H1 (cell line): Measurements from ENCODE around the gene OR9A2. TPM values are rescaled to one million over a fixed set of nuclear protein-coding genes. Genes with fewer than 3 reads are reported as not detected.

Source experiments
- CTCF ChIA-PET: fragments of 300-600 bp; sonication (Branson Sonifier 250); formaldehyde crosslinking; loops from one replicate; lab custom pipeline; 2021; ENCODE audit not compliant: partially characterized antibody; lab: Charles Lee
- POLR2A ChIA-PET: fragments of 300-600 bp; sonication (Branson Sonifier 250); formaldehyde crosslinking; loops from one replicate; lab custom pipeline; 2021; ENCODE audit warnings: inconsistent platforms; ENCODE audit not compliant: partially characterized antibody; lab: Charles Lee
- DNase-seq, 2 experiments: peaks; one replicate each; pipeline versions ENCODE4 v3.0.0 to v3.0.0-alpha.2; 2010 to 2022; ENCODE audit warnings: low spot score in 2 of 2, low read depth in 1 of 2, mixed read lengths in 1 of 2
- FAIRE-seq: peaks from 2 replicates; lab custom pipeline; 2011; peaks lifted over from hg19 to GRCh38; lab: Jason Lieb, UNC
- H2AFZ ChIP-seq: 2 replicates; pipeline ENCODE4 v1.8.1; 2012; ENCODE audit warnings: low read length, inconsistent platforms
- H2AK5ac ChIP-seq: 2 replicates; pipeline ENCODE4 v1.6.1; 2013; ENCODE audit warnings: low read depth, low read length
- H2BK120ac ChIP-seq: replicated peaks from 2 replicates; pipeline ENCODE3; 2013; ENCODE audit warnings: low read depth, low read length, inconsistent platforms
- H2BK12ac ChIP-seq: 2 replicates; pipeline ENCODE4 v1.6.1; 2013; ENCODE audit warnings: low read depth, low read length
- H2BK15ac ChIP-seq: 2 replicates; pipeline ENCODE4 v1.6.1; 2013; ENCODE audit warnings: low read length
- H2BK20ac ChIP-seq: 2 replicates; pipeline ENCODE4 v1.6.1; 2013; ENCODE audit warnings: low read length
- H2BK5ac ChIP-seq: 2 replicates; pipeline ENCODE4 v1.6.1; 2013; ENCODE audit warnings: low read depth, low read length
- H3K14ac ChIP-seq: 2 replicates; pipeline ENCODE4 v1.6.1; 2013; ENCODE audit warnings: inconsistent platforms; ENCODE audit not compliant: insufficient read length
- H3K18ac ChIP-seq: 2 replicates; pipeline ENCODE4 v1.6.1; 2013; ENCODE audit warnings: low read length; ENCODE audit errors: extremely low read depth
- H3K23ac ChIP-seq: 2 replicates; pipeline ENCODE4 v1.6.1; 2013; ENCODE audit warnings: inconsistent platforms; ENCODE audit not compliant: insufficient read length
- H3K23me2 ChIP-seq: 2 replicates; pipeline ENCODE4 v1.6.1; 2013; ENCODE audit warnings: low read depth, low read length
- H3K27ac ChIP-seq: 2 replicates; pipeline ENCODE4 v1.6.1; 2011; ENCODE audit warnings: low read depth, low read length, inconsistent platforms
- H3K27me3 ChIP-seq, 4 experiments: replicated peaks in 1 of 4; 1 replicate in 1 of 4; 2 replicates in 3 of 4; pipeline versions ENCODE4 v1.6.1 to v1.8.1; 2011 to 2013; ENCODE audit warnings: low read length in 3 of 4, mild to moderate bottlenecking in 3 of 4, inconsistent platforms in 2 of 4, mixed read lengths in 2 of 4, moderate library complexity in 1 of 4; ENCODE audit not compliant: control insufficient read depth in 3 of 4, insufficient read depth in 3 of 4; ENCODE audit errors: extremely low read depth in 1 of 4
- H3K36me3 ChIP-seq, 4 experiments: 2 replicates each; pipeline versions ENCODE4 v1.6.1 to v1.8.1; 2011 to 2013; ENCODE audit warnings: mild to moderate bottlenecking in 4 of 4, low read length in 3 of 4, moderate library complexity in 2 of 4, control low read depth in 1 of 4, inconsistent platforms in 1 of 4; ENCODE audit not compliant: insufficient read depth in 4 of 4, control insufficient read depth in 2 of 4
- H3K4ac ChIP-seq: replicated peaks from 2 replicates; pipeline ENCODE3; 2013; ENCODE audit warnings: low read length, low read depth, mixed read lengths, inconsistent platforms; ENCODE audit not compliant: insufficient read length
- H3K4me1 ChIP-seq, 4 experiments: replicated peaks in 1 of 4; 1 replicate in 1 of 4; 2 replicates in 3 of 4; pipeline versions ENCODE4 v1.6.1 to v1.8.1; 2011 to 2013; ENCODE audit warnings: low read length in 3 of 4, inconsistent platforms in 2 of 4, mixed read lengths in 1 of 4; ENCODE audit not compliant: insufficient read depth in 4 of 4, control insufficient read depth in 3 of 4
- H3K4me2 ChIP-seq, 2 experiments: 2 replicates each; pipeline versions ENCODE4 v1.6.1 to v1.8.1; 2011 to 2013; ENCODE audit warnings: low read depth in 2 of 2, low read length in 2 of 2, control low read depth in 1 of 2, inconsistent platforms in 1 of 2, mild to moderate bottlenecking in 1 of 2; ENCODE audit not compliant: insufficient read depth in 1 of 2
- H3K4me3 ChIP-seq, 4 experiments: fragments of 200-600, 300-600 bp in 1 of 4; sonication (generic), shearing (Covaris generic), sonication (Bioruptor Twin) in 1 of 4; 2 replicates each; pipeline versions ENCODE4 v1.5.1 to v1.8.1; 2011 to 2016; ENCODE audit warnings: low read length in 4 of 4, low read depth in 3 of 4, control low read depth in 2 of 4, inconsistent platforms in 2 of 4, mild to moderate bottlenecking in 2 of 4, mixed read lengths in 1 of 4, moderate library complexity in 1 of 4; ENCODE audit not compliant: insufficient read depth in 2 of 4; ENCODE audit errors: extremely low read depth in 1 of 4
- H3K56ac ChIP-seq: replicated peaks from 2 replicates; pipeline ENCODE3; 2013; ENCODE audit warnings: low read depth, mild to moderate bottlenecking, mixed read lengths, low read length, inconsistent platforms; ENCODE audit not compliant: insufficient read length
- H3K79me1 ChIP-seq: 2 replicates; pipeline ENCODE4 v1.6.1; 2013; ENCODE audit warnings: low read depth, low read length, control low read depth
- H3K79me2 ChIP-seq, 2 experiments: 2 replicates each; pipeline versions ENCODE4 v1.6.1 to v1.8.1; 2012 to 2013; ENCODE audit warnings: low read length in 2 of 2, mild to moderate bottlenecking in 2 of 2, inconsistent platforms in 1 of 2; ENCODE audit not compliant: insufficient read depth in 2 of 2, control insufficient read depth in 1 of 2
- H3K9ac ChIP-seq, 4 experiments: replicated peaks in 1 of 4; 1 replicate in 1 of 4; 2 replicates in 3 of 4; pipeline versions ENCODE4 v1.6.1 to v1.8.1; 2011 to 2013; ENCODE audit warnings: low read depth in 3 of 4, low read length in 3 of 4, control low read depth in 2 of 4, mild to moderate bottlenecking in 2 of 4, moderate library complexity in 2 of 4, inconsistent platforms in 1 of 4; ENCODE audit errors: extremely low read depth in 1 of 4
- H3K9me3 ChIP-seq, 2 experiments: 2 replicates each; pipeline versions ENCODE4 v1.6.1 to v1.8.1; 2012 to 2013; ENCODE audit warnings: mild to moderate bottlenecking in 2 of 2, moderate library complexity in 2 of 2, control low read depth in 1 of 2, inconsistent platforms in 1 of 2, low read depth in 1 of 2, low read length in 1 of 2, mixed read lengths in 1 of 2; ENCODE audit not compliant: insufficient read depth in 2 of 2
- H4K20me1 ChIP-seq, 2 experiments: replicated peaks in 1 of 2; 2 replicates each; pipeline versions ENCODE3 to v1.8.1; 2011 to 2013; ENCODE audit warnings: inconsistent platforms in 2 of 2, low read length in 2 of 2, mild to moderate bottlenecking in 1 of 2; ENCODE audit not compliant: insufficient read depth in 2 of 2, control insufficient read depth in 1 of 2
- H4K5ac ChIP-seq: 2 replicates; pipeline ENCODE4 v1.6.1; 2013; ENCODE audit warnings: low read length, low read depth, mixed read lengths, inconsistent platforms; ENCODE audit not compliant: insufficient read length
- H4K8ac ChIP-seq: 2 replicates; pipeline ENCODE4 v1.8.0; 2013; ENCODE audit warnings: mild to moderate bottlenecking, moderate library complexity, low read length, inconsistent platforms; ENCODE audit not compliant: insufficient read depth; ENCODE audit errors: extremely low read depth
- H4K91ac ChIP-seq: replicated peaks from 2 replicates; pipeline ENCODE3; 2013; ENCODE audit warnings: low read length, mixed read lengths, inconsistent platforms; ENCODE audit not compliant: insufficient read length
- HDAC6 ChIP-seq: IDR thresholded peaks from one replicate; pipeline ENCODE4 v1.7.1; 2012; ENCODE audit warnings: low read depth, mild to moderate bottlenecking, inconsistent platforms, low read length, moderate library complexity
- JUND ChIP-seq: IDR thresholded peaks from 2 replicates; pipeline ENCODE4 v1.6.1; 2011; ENCODE audit warnings: mild to moderate bottlenecking, improper control_type of control experiment, low read length
- MAFK ChIP-seq: IDR thresholded peaks from 2 replicates; pipeline ENCODE4 v1.6.1; 2012; ENCODE audit warnings: low read depth, mild to moderate bottlenecking, improper control_type of control experiment, low read length
- SAP30 ChIP-seq: fragments of 300-600 bp; sonication (generic); IDR thresholded peaks from 2 replicates; pipeline ENCODE4 v1.7.1; 2012; ENCODE audit warnings: low read length, moderate library complexity, mild to moderate bottlenecking, inconsistent platforms; ENCODE audit not compliant: insufficient read depth, insufficient replicate concordance
- TAF1 ChIP-seq: IDR thresholded peaks from 2 replicates; pipeline ENCODE4 v1.6.1; 2011; ENCODE audit warnings: mild to moderate bottlenecking, low read depth, low read length
- YY1 ChIP-seq: IDR thresholded peaks from 2 replicates; pipeline ENCODE4 v1.6.1; 2011; ENCODE audit warnings: low read depth, mild to moderate bottlenecking, low read length
- WGBS, 2 experiments: shearing (Covaris generic) in 1 of 2; methylation state at CpG; one replicate each; pipeline versions ENCODE4 v1.1.6 to v1.1.7; 2013 to 2015; ENCODE audit warnings: low lambda C conversion rate in 2 of 2, mixed read lengths in 2 of 2, inconsistent platforms in 1 of 2, low coverage in 1 of 2, missing lambda C conversion rate in 1 of 2; ENCODE audit not compliant: insufficient replicate concordance in 2 of 2, insufficient coverage in 1 of 2, insufficient read length in 1 of 2; ENCODE audit errors: extremely low coverage in 1 of 2, missing lambda C conversion rate in 1 of 2; 5-methylcytosine and 5-hydroxymethylcytosine counted together
- polyA plus RNA-seq, 7 experiments: library from polyadenylated mRNA; depleted of rRNA in 3 of 7; stranded (reverse) in 5 of 7; unstranded in 2 of 7; fragments of >200 nt in 5 of 7; fragments of 200-250 nt in 2 of 7; gene quantifications; 1 replicate in 5 of 7; 2 replicates in 1 of 7; 4 replicates in 1 of 7; pipeline versions ENCODE4 v1.2.1 to v1.2.3, GENCODE V29; 2011 to 2013; ENCODE audit warnings: missing spikeins in 2 of 7, mixed read lengths in 2 of 7
- total RNA-seq: library from RNA; stranded (reverse); fragmentation: NEBNext Ultra II Directional; extraction: Animal tissue kit (Norgen Biotek cat#: 25700); gene quantifications from 2 replicates; pipeline ENCODE4 v1.2.1, GENCODE V29; 2021
- TF ChIP-seq, protein P1 (sequence below): IDR thresholded peaks from 2 replicates; pipeline ENCODE4 v1.6.1; 2012; ENCODE audit warnings: inconsistent platforms
- TF ChIP-seq, protein P2 (sequence below): IDR thresholded peaks from 2 replicates; pipeline ENCODE4 v1.6.1; 2012; ENCODE audit warnings: inconsistent platforms

OR9A2 gene
- total and polyA plus RNA-seq, 2 of the 8 experiments (the other 6 are each of a cell fraction or from before 2014, with no cell fraction given) = not detected

DNA sequence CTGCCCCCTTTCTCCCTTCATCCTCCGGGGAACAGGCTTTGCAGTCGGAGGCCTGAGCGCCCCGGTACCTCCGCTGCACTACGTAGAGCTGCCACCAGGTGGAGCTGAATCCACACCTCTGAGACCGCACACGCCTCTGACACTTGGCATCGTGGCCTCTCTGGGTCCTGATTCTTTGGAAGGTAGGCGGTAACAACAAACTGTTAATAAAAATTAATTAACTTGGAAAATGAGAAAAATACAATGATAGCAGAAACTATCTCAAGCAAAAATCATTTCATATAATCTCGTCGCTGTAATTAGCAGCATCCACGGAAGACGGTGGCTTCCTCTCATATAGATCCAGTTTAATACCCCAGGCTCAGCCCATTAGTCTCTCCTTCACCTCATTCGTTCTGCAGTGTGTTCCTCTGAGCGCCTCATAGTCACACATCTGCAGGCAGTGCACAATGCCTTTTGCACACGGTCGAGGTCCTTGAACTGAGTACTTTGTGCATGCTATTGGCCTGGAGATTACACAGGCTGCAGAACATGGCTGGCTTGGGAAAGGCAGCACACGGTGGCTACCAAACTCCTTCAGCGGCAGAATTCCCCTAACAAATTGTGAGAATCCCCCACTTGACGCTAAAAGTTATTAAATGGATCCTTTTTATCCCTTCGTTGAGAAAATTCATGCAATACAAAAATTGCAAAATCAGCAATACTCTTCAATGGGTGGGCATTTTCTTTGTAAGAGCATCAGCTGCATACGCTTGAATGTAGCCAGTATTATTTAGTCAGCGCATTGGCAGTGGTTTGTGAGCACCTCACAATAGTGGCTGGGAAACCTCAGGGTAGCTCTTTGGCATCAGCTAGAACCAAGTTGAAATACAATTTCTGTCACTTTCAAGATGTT is 18.7 kb downstream of the OR9A2 start:
- FAIRE-seq (peak; percentile 32), DNase-seq (peak; percentile 61 to 96)
- no peaks in the 10 kb centered on the region for H3K23me2 ChIP-seq
- no peak overlapping the region for H2BK120ac ChIP-seq
- no peaks in the 10 kb centered on the region for H4K20me1 ChIP-seq
- no peak overlapping the region for H4K8ac ChIP-seq
- no peak overlapping the region for H4K91ac ChIP-seq
- ChIA-PET POLR2A (no interaction called here), CTCF (interaction anchor here (0.5 to 19.0 kb wide), 28 partner anchors 9 to 732 kb away, joined by 3 to 480 read pairs (median 4); partner anchors contain the start of genes TAS2R40 and TRPV5)
- no peak overlapping the region for H3K4ac ChIP-seq
- H2AFZ ChIP-seq = peak overlapping the region; percentile 82
- no peaks in the 10 kb centered on the region for H3K79me2 ChIP-seq
- H2BK5ac ChIP-seq = no peak overlapping the region
- H3K79me1 ChIP-seq = no peaks in the 10 kb centered on the region
- no peak overlapping the region for H2BK20ac ChIP-seq
- no peak overlapping the region for H3K56ac ChIP-seq
- no peak overlapping the region for H3K23ac ChIP-seq
- H2BK15ac ChIP-seq = no peak overlapping the region
- H3K27me3 ChIP-seq = no peaks in the 10 kb centered on the region
- no peaks in the 10 kb centered on the region for H3K4me1 ChIP-seq
- no peak overlapping the region for H3K9ac ChIP-seq
- H4K5ac ChIP-seq = no peak overlapping the region
- H3K27ac ChIP-seq = no peak overlapping the region
- no peaks in the 10 kb centered on the region for H3K36me3 ChIP-seq
- H3K4me3 ChIP-seq = no peak overlapping the region
- H3K14ac ChIP-seq = no peak overlapping the region
- H2AK5ac ChIP-seq = no peak overlapping the region
- no peaks in the 10 kb centered on the region for H3K9me3 ChIP-seq
- H3K18ac ChIP-seq = no peak overlapping the region
- H3K4me2 ChIP-seq = no peak overlapping the region
- 41% methylated on average over 24 of the region's 24 CpGs; no CpG with 5 or more reads in 1 of the 2 experiments for WGBS, 2 experiments
- H2BK12ac ChIP-seq = no peak overlapping the region
- TF ChIP-seq, protein P1, sequence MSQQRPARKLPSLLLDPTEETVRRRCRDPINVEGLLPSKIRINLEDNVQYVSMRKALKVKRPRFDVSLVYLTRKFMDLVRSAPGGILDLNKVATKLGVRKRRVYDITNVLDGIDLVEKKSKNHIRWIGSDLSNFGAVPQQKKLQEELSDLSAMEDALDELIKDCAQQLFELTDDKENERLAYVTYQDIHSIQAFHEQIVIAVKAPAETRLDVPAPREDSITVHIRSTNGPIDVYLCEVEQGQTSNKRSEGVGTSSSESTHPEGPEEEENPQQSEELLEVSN = 0 out of 2 replicates have a peak, but pooled peaks have one; percentile 12
- peak; percentile 14; the same call in 1 of the 2 replicates for TF ChIP-seq MAFK
- TF ChIP-seq SAP30 = no peak
- no peak for TF ChIP-seq TAF1
- TF ChIP-seq, protein P2, sequence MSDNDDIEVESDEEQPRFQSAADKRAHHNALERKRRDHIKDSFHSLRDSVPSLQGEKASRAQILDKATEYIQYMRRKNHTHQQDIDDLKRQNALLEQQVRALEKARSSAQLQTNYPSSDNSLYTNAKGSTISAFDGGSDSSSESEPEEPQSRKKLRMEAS = peak; percentile 83
- no peak for TF ChIP-seq HDAC6
- TF ChIP-seq JUND = 0 out of 2 replicates have a peak, but pooled peaks have one; percentile 31
- 0 out of 2 replicates have a peak, but pooled peaks have one; percentile 28 for TF ChIP-seq YY1
